Body of pancreas (tissue), 4 donors: ENCODE data around the gene NACC1. TPM values are rescaled to one million over a fixed set of nuclear protein-coding genes. Genes with fewer than 3 reads are reported as not detected.

ENCODE experiments used
- ATAC-seq: fragments of 150-250 bp; one replicate; pipeline ENCODE4 v1.9.1; 2016
- DNase-seq, 4 donors: peaks; one replicate each; pipeline ENCODE4 v3.0.0-alpha.2; 2019
- H3K27ac ChIP-seq, 4 donors: fragments of 200-600 bp; sonication (generic); 1 replicate in 3 of 4; 2 replicates in 1 of 4; pipeline versions ENCODE4 v1.5.1 to v1.6.1; 2016 to 2019; ENCODE audit warnings: mild to moderate bottlenecking in 1 of 4, mixed read lengths in 1 of 4, moderate library complexity in 1 of 4
- H3K27me3 ChIP-seq, 2 donors: fragments of 200-600 bp; sonication (generic); one replicate each; pipeline ENCODE4 v1.6.0; 2016; ENCODE audit warnings: mild to moderate bottlenecking in 1 of 2
- H3K36me3 ChIP-seq, 2 donors: fragments of 200-600 bp; sonication (generic); replicated peaks in 1 of 2; 2 replicates each; pipeline ENCODE4 v1.5.1; 2016; ENCODE audit warnings: low read depth in 2 of 2; ENCODE audit not compliant: insufficient read depth in 1 of 2
- H3K4me1 ChIP-seq: fragments of 200-600 bp; sonication (generic); one replicate; pipeline ENCODE4 v1.6.0; 2016
- H3K4me3 ChIP-seq, 2 donors: fragments of 200-600 bp; sonication (generic); 1 replicate in 1 of 2; 2 replicates in 1 of 2; pipeline ENCODE4 v1.5.1; 2016 to 2019
- H3K9me3 ChIP-seq, 3 donors: fragments of 200-600 bp; sonication (generic); 1 replicate in 2 of 3; 2 replicates in 1 of 3; pipeline ENCODE4 v1.5.1; 2016
- CTCF ChIP-seq, 7 experiments: fragments of 450-650 bp in 4 of 7; fragments of 200-600 bp in 3 of 7; sonication (generic) in 3 of 7; IDR thresholded peaks; one replicate each; pipeline ENCODE4 v1.5.1; 2016 to 2019; ENCODE audit warnings: antibody characterized with exemption in 7 of 7
- POLR2A ChIP-seq, 3 donors: fragments of 450-650 bp; IDR thresholded peaks; one replicate each; pipeline ENCODE4 v1.6.1; 2016; ENCODE audit warnings: antibody characterized with exemption in 3 of 3, mild to moderate bottlenecking in 2 of 3
- WGBS, 2 donors: methylation state at CpG; one replicate each; pipeline ENCODE4 v1.1.5; 2017; 5-methylcytosine and 5-hydroxymethylcytosine counted together
- intact Hi-C: fragments of 100-400 bp; cut with DNase I; formaldehyde crosslinking; loops from one replicate; pipeline ENCODE4 v1.15.1; 2023
- total RNA-seq, 2 donors: library from RNA; depleted of rRNA; stranded (reverse); fragments of >200 nt; gene quantifications; one replicate each; pipeline ENCODE4 v1.1.0, GENCODE V29; 2016

The NACC1 gene
- total RNA-seq, 2 donors from 2014 or later = 6.0 to 15.5 TPM

- no peak for ATAC-seq
- Histone ChIP-seq H3K9me3 (no peaks in the 10 kb centered on the region), H3K36me3 (no peaks in the 10 kb centered on the region), H3K4me3 (no peak overlapping the region), H3K27me3 (no peaks in the 10 kb centered on the region), H3K27ac (no peak overlapping the region), H3K4me1 (peaks cover 25% of the 10 kb centered on the region)
- TF ChIP-seq CTCF (IDR thresholded peaks at IDR 0.05) = no peak
- TF ChIP-seq POLR2A (IDR thresholded peaks at IDR 0.05) = no peak
- intact Hi-C loops = no loop called here
- no peak for DNase-seq
- WGBS, 2 donors = 83 to 84% methylated on average over 11 to 13 of the region's 13 CpGs
Measured at GRCh38 chr19:13122275-13122878, 4.3 kb downstream of the NACC1 start.

DNA sequence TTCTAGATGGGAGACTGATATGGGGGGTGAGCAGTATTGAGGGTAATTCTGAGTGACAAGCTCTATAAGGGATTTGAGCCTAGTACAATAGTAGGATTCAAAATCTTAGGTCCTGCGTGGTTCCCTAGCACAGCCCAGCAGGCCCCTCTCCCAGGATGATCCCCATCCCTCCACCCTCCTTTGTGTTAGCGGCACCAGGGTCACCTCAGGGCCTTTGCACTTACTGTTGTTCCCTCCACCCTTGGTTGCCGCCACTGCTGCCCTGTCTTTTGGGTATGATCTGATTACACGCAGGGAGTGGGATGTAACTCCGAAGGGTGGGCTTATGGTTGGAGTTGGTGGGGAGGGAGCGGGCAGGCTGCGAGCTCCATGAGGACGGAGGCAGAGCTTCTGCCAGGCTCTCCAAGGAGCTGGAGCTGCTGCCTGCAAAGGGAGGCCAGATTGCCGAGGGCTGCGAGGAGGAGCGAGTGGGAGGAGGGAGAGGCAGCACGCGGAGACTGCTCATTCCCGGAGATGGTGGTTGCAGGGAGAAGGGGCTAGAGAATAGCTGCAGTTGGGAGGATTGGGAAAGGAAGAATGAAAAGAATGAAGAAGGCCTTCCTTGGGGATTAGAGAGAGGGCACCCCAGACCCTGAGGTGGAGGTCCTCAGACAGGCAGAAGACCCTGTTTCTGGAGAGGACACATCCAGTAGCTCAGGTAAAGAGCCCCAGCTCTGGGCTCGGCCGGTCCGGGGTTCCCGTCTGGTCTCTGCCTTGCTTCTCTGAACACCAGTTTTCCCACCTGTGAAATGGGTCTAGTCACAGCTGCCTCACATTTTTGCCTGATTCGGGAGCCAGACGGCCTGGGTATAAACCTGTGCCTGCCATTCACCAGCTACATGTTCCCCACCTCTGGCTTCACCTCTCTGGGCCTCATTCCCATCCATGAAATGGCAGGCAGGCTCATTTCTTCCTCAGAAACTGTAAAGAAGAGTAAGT is 5.2 kb downstream of the NACC1 start:
- peaks cover 22% of the 10 kb centered on the region for H3K4me1 ChIP-seq
- 87 to 97% methylated on average over 19 to 20 of the region's 20 CpGs for WGBS, 2 donors
- no peak overlapping the region for H3K4me3 ChIP-seq
- H3K27ac ChIP-seq = no peak overlapping the region
- no peak for DNase-seq
- TF ChIP-seq CTCF (IDR thresholded peaks at IDR 0.05) (no peak), POLR2A (IDR thresholded peaks at IDR 0.05) (no peak)
- no peaks in the 10 kb centered on the region for H3K36me3 ChIP-seq
- H3K27me3 ChIP-seq = no peaks in the 10 kb centered on the region
- ATAC-seq = no peak
- intact Hi-C loops = no loop called here
- no peaks in the 10 kb centered on the region for H3K9me3 ChIP-seq

DNA sequence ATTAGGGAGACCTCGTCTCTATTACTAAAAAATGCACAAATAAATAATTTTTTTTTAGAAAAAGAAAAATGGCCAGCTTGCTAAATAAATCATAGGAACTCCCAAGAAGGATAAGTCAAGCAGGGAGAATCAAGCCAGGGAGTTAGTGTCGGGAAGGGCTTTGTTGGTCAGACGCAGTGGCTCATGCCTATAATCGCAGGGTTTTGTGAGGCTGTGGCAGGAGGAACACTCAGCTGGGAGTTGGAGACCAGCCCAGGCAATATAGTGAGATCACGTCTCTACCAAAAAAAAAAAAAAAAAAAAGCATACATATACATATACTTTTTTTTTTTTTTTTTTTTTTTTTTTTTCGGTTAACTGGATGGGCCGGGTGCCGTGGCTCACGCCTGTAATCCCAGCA is 9.0 kb downstream of the NACC1 start:
- ATAC-seq = no peak
- intact Hi-C loops = no loop called here
- no peak for TF ChIP-seq CTCF (IDR thresholded peaks at IDR 0.05)
- TF ChIP-seq POLR2A (IDR thresholded peaks at IDR 0.05) = no peak
- H3K9me3 ChIP-seq = no peaks in the 10 kb centered on the region
- no peaks in the 10 kb centered on the region for H3K27me3 ChIP-seq
- peaks cover 9% of the 10 kb centered on the region for H3K4me1 ChIP-seq
- no peaks in the 10 kb centered on the region for H3K36me3 ChIP-seq
- no peak overlapping the region for H3K4me3 ChIP-seq
- DNase-seq = no peak
- 87 to 93% methylated on average over 9 of the region's 9 CpGs for WGBS, 2 donors
- H3K27ac ChIP-seq = no peak overlapping the region

- Histone ChIP-seq H3K36me3 (no peaks in the 10 kb centered on the region), H3K27ac (no peak overlapping the region), H3K4me3 (no peak overlapping the region), H3K4me1 (peaks cover 9% of the 10 kb centered on the region), H3K9me3 (no peaks in the 10 kb centered on the region), H3K27me3 (no peaks in the 10 kb centered on the region)
- WGBS, 2 donors = 86 to 100% methylated on average over 6 of the region's 6 CpGs
- DNase-seq (no peak), ATAC-seq (no peak)
- TF ChIP-seq POLR2A (IDR thresholded peaks at IDR 0.05) = no peak
- TF ChIP-seq CTCF (IDR thresholded peaks at IDR 0.05) = no peak
- intact Hi-C loops = no loop called here
Measured at GRCh38 chr19:13127811-13128575, 9.9 kb downstream of the NACC1 start.
